OCI-LY3 (cell line): ENCODE measurements around the gene GALNT10.

ENCODE experiments used
- EZH2phosphoT487 ChIP-seq: fragments of 200-600 bp; shearing (Covaris generic); IDR thresholded peaks from 2 replicates; pipeline ENCODE4 v1.6.1; 2018; ENCODE audit warnings: antibody characterized with exemption, mixed run types, low read depth
- TF ChIP-seq, protein P1 (sequence below): fragments of 200-600, 300-600 bp; sonication (generic); IDR thresholded peaks from 2 replicates; pipeline ENCODE4 v1.5.1; 2014; ENCODE audit warnings: antibody characterized with exemption, low read length, low read depth

DNA sequence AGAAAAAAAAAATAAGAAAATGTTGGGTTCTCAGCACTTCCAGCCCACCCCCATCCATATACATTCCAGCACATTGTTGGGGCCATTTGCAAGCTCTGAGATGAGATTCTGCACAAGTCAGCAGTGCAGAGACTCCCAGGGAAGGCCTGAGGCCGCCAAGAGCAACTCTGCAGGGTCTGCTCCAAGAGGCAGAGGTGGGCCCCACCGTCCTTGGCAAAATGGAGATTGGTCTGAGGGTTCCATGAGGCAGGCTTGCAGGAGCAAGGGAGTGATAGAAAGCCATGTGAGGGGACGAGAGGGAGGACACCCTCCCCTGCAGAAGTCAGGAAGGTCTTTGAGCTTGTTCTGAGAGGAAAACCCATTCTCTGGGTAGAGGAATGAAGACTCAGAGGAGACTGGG is 203.3 kb downstream of the GALNT10 start:
- TF ChIP-seq, protein P1, sequence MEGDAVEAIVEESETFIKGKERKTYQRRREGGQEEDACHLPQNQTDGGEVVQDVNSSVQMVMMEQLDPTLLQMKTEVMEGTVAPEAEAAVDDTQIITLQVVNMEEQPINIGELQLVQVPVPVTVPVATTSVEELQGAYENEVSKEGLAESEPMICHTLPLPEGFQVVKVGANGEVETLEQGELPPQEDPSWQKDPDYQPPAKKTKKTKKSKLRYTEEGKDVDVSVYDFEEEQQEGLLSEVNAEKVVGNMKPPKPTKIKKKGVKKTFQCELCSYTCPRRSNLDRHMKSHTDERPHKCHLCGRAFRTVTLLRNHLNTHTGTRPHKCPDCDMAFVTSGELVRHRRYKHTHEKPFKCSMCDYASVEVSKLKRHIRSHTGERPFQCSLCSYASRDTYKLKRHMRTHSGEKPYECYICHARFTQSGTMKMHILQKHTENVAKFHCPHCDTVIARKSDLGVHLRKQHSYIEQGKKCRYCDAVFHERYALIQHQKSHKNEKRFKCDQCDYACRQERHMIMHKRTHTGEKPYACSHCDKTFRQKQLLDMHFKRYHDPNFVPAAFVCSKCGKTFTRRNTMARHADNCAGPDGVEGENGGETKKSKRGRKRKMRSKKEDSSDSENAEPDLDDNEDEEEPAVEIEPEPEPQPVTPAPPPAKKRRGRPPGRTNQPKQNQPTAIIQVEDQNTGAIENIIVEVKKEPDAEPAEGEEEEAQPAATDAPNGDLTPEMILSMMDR: no peak
- no peak for TF ChIP-seq EZH2phosphoT487
